Stomach (tissue), 4 donors: ENCODE results near the gene GJC3.
"Not testable (repeated sequence)": the region's sequence is repeated elsewhere in the genome, so short reads cannot be mapped to it uniquely, and the experiment has no call there.

Experiments used
- EP300 ChIP-seq: sonication (generic); formaldehyde crosslinking; IDR thresholded peaks from one replicate; pipeline ENCODE4 v1.6.1; 2017; ENCODE audit warnings: antibody characterized with exemption
- POLR2AphosphoS5 ChIP-seq, 3 donors: sonication (generic); formaldehyde crosslinking; IDR thresholded peaks; one replicate each; pipeline ENCODE4 v1.6.1; 2016; ENCODE audit warnings: antibody characterized with exemption in 3 of 3
- TF ChIP-seq, protein P1 (sequence below), 7 experiments: fragments of 450-650 bp in 4 of 7; fragments of 200-600 bp in 3 of 7; sonication (generic) in 3 of 7; IDR thresholded peaks; one replicate each; pipeline ENCODE4 v1.5.1; 2016 to 2019; ENCODE audit warnings: antibody characterized with exemption in 7 of 7, control low read depth in 2 of 7, mild to moderate bottlenecking in 1 of 7

DNA sequence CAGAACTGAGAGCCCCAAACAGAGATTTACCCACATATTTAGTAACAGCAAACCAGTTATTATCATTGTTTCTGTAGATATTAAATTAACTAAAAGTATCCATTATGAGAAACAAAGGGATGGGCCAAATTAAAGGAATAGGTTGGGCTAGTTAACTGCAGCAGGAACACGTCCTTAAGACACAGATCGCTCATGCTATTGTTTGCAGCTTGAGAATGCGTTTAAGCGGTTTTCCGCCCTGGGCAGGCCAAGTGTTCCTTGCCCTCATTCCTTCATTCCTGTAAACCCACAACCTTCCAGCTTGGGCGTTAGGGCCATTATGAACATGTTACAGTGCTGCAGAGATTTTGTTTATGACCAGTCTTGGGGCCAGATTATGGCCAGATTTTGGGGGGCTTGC, 21.4 kb upstream of the GJC3 start:
- TF ChIP-seq POLR2AphosphoS5 (IDR thresholded peaks at IDR 0.05); EP300: not testable (repeated sequence)
- TF ChIP-seq, protein P1, sequence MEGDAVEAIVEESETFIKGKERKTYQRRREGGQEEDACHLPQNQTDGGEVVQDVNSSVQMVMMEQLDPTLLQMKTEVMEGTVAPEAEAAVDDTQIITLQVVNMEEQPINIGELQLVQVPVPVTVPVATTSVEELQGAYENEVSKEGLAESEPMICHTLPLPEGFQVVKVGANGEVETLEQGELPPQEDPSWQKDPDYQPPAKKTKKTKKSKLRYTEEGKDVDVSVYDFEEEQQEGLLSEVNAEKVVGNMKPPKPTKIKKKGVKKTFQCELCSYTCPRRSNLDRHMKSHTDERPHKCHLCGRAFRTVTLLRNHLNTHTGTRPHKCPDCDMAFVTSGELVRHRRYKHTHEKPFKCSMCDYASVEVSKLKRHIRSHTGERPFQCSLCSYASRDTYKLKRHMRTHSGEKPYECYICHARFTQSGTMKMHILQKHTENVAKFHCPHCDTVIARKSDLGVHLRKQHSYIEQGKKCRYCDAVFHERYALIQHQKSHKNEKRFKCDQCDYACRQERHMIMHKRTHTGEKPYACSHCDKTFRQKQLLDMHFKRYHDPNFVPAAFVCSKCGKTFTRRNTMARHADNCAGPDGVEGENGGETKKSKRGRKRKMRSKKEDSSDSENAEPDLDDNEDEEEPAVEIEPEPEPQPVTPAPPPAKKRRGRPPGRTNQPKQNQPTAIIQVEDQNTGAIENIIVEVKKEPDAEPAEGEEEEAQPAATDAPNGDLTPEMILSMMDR (IDR thresholded peaks at IDR 0.05): not testable (repeated sequence)
